ENCODE measurements around the gene COA1.
A peak's percentile ranks its signal among the peaks of the same experiment; 100 is the strongest.
"Not testable (repeated sequence)": the region's sequence is repeated elsewhere in the genome, so short reads cannot be mapped to it uniquely, and the experiment has no call there.

COA1 gene

DNA sequence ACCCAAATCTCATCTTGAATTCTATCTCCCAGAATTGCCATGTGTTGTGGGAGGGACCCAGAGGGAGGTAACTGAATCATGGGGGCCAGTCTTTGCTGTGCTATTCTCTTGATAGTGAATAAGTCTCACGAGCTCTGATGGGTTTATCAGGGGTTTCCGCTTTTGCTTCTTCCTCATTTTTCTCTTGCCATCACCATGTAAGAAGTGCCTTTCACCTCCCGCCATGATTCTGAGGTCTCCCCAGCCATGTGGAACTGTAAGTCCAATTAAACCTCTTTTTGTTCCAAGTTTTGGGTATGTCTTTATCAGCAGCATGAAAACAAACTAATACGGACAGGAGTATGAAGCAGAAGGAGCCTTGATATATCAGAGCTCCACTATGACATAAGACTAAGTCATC, 41.5 kb downstream of the COA1 start:
- not testable (repeated sequence) for DNase-seq

DNA sequence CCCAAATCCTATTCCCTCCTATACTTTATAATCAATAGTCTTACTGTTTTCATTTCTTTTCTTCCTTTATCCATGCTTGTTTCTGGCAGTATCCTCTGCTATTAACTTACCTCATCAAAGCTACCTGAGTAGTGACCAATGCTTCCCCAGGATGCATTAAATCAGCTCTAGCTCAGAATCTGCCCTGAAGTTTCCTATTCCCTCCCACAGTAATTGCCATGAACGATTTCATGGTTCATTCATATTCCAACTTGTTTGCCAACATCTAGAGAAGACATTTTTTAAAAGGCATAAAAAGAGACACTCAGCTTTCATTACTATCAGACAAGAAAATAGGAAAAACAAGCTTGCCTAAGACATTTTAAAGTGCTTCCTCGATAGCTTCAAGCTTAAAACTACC, 42.3 kb downstream of the COA1 start:
- DNase-seq, result no peak

DNA sequence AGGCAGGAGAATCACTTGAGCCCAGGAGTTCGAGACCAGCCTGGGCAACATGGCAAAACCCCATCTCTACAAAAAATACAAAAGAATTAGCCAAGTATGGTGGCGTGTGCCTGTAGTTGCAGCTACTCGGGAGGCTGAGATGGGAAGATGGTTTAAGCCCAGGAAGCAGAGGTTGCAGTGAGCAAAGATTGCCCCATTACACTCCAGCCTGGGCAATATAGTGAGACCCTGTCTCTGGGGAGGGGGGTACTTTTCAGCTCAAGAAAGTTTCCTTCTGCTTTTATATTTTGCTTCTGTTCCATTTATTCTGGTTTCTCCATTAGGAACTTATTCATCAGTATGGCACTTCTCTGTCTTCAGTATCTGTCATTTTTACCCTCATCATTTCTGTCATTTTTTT, 48.6 kb downstream of the COA1 start:
- DNase-seq, result no peak

DNA sequence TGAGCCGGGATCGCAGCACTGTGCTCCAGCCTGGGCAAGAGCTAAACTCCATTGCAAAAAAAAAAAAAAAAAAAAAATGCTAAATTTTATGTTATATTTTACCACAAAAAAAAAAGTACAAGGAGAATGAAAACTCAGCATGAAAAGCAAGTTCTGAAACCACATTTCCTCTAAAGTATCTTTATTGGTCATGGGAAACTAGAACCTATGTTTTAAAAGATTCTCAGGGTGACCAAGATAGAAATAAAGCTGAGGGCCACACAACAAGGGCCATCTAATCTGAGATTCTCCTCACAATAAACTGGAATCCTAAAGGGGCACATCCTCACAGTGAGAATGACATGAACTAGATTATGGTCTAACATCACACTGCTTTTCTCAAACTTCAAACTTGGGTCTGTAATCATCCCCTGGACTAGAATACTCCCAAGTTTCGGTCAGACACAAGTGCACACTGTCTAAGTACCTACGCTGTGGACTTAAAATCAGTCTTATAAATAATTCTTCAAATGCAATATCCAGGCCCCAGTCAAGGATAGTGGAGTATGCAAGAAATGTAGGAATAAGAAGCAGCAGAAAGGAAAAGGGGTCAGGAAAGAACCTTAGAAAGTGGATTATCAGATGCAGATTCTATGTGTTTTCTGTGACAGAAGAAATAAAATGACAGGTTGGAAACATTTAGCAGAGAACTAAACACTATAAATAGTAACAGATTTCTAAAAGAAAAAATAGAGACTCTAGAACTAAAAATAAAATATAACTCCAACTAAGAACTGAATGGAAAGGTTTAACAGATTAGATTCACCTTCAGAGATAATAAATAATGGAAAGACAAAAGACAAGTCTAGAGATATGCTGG, 49.9 kb downstream of the COA1 start:
- no peak for DNase-seq

DNA sequence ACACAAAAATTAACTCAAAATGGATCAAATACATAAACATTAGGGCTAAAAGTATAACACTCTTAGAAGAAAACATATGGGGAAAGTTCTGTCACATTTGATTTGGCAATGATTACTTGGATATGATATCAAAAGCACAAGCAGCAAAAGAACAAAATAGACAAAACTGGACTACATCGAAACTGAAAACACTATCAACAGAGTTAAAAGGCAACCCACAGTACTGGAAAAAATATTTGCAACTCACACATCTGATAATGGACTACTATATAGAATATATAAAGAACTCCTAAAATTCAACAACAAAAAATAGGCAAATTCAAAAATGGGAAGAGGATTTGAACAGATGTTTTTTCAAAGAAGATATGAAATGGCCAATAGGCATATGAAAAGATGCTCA, 51.0 kb downstream of the COA1 start:
- DNase-seq, result no peak

DNA sequence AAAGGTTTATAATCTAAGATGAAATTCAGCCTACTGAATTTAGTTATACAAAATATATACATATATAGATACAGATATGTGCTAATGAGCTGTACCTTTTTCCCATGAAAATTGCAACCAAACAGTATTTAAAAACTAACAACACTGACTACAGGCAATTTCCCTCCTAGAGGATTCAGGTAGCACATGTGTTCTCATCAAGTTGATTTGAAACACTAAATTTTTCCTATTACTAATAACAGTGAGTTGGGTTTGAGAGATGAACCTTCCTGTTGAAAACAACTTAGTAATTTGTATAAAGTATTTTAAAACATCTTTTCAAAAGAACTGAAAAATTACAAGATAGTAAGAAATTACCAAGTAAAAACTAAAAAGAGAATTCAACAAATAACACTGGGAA, 51.5 kb downstream of the COA1 start:
- no peak for DNase-seq

DNA sequence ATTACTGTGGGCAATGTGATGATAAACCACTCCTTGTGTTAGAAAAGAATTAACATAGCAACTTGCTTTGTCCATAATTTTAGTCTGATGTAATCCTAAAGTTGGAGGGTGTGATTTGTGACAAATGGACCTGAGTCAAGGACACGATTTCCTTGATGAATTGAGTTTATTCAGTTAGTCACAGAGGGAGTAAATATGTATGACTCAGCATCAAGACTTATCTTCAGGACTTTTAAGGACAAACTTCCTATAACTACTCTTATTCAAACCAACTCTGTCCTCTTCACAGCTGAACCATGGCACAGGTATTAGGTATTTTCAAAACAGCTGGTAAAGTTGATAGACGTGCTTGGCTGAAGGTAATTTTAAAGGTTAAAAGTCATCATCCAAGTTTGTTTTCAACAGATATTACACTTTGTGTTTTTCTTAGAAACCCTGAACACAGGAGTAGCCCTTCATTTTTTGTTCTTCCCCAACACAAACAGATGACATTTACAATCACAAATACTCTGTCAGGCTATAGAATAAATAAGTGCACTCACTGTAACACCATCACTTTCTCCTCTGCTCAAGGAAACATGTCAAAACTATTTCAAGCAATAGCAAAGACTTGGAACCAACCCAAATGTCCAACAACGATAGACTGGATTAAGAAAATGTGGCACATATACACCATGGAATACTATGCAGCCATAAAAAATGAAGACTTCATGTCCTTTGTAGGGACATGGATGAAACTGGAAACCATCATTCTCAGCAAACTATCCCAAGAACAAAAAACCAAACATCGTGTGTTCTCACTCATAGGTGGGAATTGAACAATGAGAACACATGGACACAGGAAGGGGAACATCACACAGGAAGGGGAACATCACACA, 54.5 kb downstream of the COA1 start:
- DNase-seq, result peak; percentile 96

DNA sequence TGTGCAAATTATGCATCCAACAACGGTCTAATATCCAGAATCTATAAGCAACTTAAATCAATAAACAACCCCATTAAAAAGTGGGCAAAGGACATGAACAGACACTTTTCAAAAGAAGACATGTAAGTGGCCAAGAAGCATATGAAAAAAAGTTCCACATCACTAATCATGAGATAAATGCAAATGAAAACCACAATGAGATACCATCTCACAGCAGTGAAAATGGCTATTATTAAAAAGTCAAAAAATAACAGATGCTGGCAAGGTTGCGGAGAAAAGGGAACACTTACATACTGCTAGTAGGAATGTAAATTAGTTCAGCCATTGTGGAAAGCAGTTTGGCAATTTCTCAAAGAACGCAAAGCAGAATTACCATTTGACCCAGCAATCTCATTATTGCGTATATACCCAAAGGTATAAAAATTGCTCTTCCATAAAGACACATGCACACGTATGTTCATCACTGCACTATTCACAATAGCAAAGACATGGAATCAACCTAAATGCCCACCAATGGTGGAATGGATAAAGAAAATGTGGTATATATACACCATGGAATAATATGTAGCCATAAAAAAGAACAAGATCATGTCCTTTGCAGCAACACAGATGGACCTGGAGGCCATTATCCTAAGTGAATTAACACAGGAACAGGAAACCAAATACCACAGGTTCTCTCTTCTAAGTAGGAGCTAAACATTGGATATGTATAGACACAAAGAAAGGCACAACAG, 55.9 kb downstream of the COA1 start:
- DNase-seq, result not testable (repeated sequence)

DNA sequence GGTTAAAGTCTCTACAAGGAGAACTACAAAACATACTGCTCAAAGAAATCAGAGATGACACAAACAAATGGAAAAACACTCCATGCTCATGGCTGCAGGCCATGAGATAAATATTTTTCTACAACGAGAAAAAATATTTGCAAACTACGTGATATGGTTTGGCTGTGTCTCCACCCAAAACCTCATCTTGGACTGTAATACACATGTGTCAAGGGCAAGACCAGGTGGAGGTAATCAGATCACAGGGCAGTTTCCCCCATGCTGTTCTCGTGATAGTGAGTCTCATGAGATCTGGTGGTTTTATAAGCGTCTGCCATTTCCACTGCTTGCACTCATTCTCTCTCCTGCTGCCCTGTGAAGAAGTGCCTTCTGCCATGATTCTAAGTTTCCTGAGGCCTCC, 57.8 kb downstream of the COA1 start:
- no peak for DNase-seq

DNA sequence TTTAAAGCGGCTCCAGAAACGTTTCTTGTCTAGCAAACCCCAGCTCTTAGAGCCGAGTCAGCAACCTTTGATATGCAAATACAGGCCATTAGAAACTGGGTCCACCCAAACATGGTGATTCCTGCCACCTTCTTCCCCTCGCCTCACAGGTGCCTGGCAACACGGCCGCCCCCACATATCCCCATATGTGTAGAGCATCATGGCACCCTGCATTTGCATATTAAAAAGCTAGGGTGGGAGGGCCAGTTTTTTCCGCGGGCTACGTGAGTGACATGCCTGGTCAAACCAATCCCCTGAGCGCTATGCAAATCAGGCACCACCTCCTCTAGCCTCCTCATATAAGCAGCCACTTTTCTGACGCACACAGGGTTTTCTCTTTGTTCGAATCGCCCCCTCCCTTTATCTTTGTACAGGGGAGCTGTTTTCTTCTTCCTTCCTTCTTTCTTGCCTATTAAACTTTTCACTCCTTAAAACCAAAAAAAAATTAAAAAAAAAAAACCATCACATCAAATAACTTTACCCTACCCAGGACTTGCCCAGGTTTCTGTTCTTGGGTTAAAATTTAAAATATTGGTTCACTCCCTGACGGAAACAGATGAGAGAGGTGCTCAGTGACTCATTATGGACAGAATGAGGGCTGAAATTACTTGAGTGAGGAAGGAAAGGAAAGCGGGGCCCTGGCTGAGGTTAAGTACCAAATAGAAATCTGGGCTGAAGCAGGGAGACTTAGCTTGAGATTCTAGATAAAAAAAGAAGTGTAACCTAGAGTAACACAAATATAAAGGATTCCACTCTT, 59.8 kb downstream of the COA1 start:
- no peak for DNase-seq

DNA sequence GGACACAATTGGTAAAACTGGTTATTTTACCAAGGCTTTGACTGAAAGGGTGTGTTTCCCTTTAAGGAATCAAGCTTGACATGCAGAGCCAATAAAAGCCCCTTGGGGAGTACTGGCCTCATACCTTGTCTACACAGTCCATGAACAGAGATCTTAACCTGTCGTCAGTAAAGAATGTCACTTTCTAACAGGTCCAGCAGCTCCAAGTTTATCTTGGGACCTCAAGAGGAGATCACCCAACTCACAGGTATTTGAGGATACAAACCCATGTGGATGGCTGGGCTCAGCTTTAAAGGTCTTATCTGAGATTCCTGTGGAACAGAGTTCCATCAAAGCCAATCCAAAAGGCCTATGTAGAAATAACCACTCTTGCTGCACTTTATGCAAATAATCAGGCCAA, 61.3 kb downstream of the COA1 start:
- DNase-seq, result no peak

DNA sequence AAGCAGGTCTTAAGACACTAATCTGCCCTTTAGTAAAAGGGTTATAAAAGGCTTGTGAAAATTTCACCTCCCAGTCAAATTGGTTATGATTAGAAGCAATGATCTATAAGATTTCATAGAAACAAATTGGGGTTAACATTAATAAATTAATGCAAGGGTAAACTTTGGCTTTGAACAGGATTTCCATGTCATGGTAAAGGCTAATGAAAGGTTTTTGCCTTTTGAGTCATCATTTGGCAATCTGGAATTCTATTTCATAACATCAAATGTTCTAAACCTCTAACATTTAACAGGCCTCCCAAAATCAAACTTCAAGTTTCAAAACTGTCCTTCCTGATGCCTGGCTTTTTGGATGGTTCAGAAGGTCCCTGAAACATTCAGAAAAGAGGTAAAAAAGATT, 62.4 kb downstream of the COA1 start:
- DNase-seq, result peak; percentile 62

DNA sequence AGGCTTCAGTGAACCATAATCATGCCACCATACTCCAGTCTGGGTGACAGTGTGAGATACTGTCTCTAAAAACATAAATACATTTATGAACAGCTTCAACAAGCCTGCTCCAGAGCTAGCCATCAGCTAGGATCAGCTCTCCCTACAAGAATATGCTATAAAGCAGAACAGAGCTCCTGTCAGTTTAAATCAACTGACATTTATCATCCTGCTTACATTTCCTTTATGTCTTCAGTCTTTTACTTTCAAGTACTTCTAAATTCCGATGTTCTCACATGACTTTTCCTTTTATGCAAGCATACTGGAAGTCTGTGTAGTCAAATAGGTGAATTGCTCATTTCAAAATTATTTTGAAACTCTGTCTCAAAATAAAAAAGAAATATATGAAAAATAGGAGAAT, 64.6 kb downstream of the COA1 start:
- no peak for DNase-seq

DNA sequence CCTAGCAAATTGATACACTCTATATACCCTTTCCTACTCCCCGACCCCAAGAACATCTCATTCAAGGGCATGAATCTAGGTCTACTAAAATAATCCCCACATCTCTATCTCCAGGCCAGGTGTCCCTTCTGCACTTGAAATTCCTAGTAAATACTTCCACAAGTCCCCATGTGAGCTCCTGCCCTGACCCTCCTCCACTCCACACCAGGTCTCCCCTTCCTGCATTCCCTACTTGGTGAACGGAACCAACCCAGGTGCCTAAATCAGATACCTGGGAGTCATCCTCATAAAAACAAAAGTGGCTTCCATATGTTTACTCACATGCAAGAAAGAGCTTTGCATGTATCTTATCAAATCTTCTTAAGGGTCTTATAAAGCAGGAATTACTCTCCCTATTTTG, 69.2 kb downstream of the COA1 start:
- no peak for DNase-seq

DNA sequence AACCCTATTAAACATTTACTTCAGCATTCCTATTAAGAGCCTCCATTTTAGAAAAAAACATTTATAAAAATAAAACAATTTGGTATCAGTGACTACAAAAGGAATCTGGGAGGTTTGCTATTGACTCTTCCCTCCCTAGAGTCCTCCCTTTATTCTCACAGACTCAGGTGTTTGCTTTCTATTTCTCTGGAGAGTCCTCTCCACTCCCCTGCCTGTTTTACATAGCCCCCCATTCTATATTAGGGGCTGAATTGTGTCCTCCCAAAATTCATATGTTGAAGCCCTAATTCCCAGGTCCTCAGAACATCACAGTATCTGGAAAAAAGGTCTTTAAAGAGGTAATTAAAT, 69.8 kb downstream of the COA1 start:
- DNase-seq, result no peak

DNA sequence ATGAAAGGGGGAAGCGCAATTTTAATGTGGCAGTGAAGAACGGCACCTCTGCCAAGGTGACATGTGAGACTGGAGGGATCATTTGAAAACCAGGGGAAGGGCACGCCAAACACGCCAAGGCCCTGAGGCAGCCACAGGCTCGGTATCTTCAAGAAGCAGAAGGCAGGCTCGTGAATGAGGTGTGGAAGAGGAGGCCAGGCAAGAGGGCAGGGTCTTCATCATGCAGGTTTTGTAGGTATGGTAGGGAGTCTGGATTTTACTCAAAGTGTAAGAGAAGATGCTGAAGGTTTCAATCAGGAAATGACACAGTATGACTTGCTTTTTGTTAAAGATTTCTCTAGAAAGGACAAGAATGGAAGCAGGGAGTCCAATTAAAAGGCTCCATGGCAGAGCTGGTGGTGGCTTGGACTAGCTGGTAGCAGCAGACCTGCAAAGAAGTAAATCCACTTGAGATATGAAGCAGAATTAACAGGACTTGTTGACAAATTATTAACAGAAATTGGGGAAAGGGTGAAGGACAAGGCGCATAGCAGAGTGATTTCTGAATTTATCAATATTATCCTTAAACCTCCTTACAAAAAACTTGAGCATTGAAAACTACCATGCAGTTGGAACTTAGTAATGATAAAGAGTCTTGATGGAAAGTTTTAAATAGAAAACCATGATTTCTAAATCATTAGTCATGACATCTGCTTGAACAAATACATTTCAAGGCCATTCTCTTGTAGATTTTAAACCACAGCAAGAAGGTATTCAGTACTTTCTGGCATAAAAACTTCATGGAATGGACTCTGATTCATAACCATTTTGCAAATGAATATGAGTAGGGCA, 70.4 kb downstream of the COA1 start:
- DNase-seq, result peak; percentile 95

DNA sequence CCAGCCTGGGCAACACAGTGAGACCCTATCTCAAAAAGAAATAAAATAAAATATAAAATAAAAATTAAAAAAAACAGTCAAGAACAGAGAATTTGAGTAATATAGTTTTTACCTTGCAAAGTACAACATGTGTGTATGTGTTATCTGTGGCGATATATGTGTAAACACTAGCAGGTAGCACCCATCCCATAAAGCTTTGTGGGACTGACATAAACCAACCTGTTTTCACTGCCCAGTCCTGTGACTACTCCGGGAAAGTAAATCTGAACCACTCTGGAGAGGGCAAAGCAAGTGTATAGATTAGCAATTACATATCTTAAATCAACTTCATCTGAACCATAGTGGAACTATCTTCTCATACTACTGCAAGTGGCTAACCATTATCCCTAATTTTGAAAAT, 72.3 kb downstream of the COA1 start:
- no peak for DNase-seq

DNA sequence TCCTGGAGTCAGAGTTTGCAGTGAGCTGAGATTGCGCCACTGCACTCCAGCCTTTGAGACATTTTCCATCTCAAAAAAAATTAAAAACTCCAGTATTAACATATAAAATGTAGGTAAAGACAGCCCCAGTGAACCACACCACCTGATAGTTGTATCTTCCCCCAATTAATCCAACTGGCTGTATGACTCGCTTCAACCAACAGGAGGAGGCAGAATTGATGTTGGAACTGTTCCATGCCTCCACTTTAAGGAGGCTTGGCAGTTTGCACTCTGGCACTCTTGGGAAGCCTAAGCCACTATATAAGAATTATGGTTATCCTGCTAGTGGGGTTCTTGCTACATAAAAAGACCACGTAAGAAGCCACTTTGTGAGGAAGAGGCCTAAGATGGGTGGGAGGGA, 73.7 kb downstream of the COA1 start:
- DNase-seq, result no peak

DNA sequence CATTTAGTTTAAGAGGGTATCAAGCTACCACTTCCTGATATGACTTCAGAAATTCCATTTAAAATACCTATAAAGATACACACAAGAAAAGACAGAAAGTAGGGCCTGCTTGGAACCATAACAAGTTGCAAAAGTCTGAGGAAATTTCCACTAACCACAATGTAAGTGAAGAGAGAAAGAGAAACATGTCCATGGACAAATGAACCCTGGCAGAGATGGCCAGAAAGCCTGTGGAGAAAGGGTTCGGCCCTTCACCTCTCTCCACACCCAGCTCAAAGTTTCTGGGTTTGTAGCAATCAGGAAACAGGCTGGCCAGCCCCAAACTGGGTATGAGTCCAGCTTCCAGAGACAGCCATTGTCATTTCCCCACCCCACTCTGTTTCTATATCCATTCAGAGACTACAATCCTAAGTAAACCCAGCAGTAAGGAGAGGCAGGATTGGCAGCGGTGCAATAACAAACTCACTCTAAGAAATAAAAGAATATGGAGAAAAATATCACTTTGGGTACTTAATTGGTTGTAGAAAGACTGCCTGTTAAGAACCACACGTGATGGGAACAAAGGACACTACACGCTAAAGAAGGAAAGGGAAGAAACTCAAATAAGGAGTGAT, 75.3 kb downstream of the COA1 start:
- DNase-seq, result no peak

DNA sequence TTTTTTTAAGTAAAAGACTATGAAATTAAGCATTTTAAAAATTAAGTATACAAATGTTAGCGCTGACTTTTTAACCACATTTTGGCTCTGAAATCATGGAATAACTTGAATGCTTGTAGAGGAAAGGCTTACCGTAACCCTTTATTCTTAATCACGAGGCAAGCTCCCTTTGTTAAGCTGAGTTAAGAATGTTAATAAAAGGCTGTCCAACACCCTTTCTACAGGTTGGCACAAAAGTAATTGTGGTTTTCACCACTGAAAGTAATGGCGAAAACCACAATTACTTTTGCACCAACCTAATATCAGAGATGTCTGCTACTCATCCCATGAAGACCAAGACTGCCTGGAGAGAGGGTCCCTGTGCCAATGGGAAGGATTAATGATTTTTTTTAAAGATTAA, 75.9 kb downstream of the COA1 start:
- DNase-seq, result no peak

DNA sequence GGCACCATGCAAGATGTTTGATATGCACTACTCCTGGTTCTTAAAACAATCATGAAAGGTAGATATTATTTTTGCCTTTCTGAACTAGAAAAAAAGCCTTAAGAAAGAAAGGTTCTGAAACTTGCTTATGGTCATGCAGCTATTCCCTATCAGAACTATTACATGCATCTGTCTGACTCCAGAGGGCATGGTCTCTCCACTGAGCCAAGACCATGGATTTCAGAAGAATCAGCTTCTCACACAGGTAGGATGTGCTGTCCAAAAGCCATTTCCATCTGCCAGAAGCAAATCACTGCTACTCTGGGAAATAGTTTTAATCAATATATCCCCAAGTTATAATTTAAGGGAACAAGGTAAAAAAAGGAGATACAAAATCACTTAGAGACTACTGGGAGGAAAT, 77.0 kb downstream of the COA1 start:
- no peak for DNase-seq

Measured in HCEC 1CT (cell line).